GM13977 (cell line): ENCODE results near the gene TMEM252.

Source experiments
- DNase-seq: peaks from one replicate; pipeline ENCODE4 v3.0.0; 2012; ENCODE audit warnings: low spot score
- in situ Hi-C: fragments of 300-500 bp; cut with MboI; formaldehyde crosslinking; loops from one replicate; pipeline ENCODE4 v1.12.0; 2022; ENCODE audit warnings: low sequenced_read_pairs, low pct_unique_long_range_greater_than_20kb, mixed read lengths, inconsistent platforms; ENCODE audit not compliant: unreplicated experiment
- TF ChIP-seq, protein P1 (sequence below): IDR thresholded peaks from 2 replicates; pipeline ENCODE4 v1.5.1; 2012; ENCODE audit warnings: mild to moderate bottlenecking, control low read depth; ENCODE audit not compliant: insufficient read depth; ENCODE audit errors: extremely low read depth, missing control alignments

The TMEM252 gene

DNA sequence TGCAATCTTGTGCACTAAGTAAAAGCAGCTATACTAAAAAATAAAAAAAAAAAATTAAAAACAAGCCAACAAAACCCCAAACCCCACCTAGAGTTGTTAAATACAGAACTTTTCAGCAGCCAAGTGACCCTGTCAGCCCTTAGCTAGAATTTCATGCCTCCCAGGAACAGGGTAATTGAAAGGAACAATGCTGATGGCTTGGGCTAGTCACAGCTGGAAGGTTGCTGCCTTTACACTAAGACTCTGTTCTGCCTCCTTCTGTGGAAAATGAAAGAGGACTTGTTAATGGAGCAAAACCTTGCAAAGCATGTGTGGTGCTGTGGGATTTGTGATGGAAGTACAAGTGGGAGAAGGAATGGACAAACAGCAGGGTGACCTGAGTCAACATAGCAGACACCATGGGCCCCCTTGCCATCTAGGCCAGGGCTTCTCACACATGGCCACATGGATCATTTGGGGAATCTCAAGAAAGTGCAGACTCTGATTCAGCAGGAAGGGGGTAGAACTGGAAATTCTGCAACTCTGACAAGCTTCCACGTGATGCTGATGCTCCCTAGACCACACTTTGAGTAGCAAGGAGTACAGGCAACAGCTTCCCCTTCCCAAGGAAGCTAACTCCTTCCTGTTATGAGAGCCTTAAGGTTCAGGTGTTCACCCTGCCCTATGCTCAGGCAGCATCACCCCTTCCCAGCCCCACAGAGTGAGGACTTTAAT lies 14.9 kb upstream of the TMEM252 start:
- TF ChIP-seq, protein P1, sequence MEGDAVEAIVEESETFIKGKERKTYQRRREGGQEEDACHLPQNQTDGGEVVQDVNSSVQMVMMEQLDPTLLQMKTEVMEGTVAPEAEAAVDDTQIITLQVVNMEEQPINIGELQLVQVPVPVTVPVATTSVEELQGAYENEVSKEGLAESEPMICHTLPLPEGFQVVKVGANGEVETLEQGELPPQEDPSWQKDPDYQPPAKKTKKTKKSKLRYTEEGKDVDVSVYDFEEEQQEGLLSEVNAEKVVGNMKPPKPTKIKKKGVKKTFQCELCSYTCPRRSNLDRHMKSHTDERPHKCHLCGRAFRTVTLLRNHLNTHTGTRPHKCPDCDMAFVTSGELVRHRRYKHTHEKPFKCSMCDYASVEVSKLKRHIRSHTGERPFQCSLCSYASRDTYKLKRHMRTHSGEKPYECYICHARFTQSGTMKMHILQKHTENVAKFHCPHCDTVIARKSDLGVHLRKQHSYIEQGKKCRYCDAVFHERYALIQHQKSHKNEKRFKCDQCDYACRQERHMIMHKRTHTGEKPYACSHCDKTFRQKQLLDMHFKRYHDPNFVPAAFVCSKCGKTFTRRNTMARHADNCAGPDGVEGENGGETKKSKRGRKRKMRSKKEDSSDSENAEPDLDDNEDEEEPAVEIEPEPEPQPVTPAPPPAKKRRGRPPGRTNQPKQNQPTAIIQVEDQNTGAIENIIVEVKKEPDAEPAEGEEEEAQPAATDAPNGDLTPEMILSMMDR = no peak
- no peak for DNase-seq
- in situ Hi-C loops = no loop called here

DNA sequence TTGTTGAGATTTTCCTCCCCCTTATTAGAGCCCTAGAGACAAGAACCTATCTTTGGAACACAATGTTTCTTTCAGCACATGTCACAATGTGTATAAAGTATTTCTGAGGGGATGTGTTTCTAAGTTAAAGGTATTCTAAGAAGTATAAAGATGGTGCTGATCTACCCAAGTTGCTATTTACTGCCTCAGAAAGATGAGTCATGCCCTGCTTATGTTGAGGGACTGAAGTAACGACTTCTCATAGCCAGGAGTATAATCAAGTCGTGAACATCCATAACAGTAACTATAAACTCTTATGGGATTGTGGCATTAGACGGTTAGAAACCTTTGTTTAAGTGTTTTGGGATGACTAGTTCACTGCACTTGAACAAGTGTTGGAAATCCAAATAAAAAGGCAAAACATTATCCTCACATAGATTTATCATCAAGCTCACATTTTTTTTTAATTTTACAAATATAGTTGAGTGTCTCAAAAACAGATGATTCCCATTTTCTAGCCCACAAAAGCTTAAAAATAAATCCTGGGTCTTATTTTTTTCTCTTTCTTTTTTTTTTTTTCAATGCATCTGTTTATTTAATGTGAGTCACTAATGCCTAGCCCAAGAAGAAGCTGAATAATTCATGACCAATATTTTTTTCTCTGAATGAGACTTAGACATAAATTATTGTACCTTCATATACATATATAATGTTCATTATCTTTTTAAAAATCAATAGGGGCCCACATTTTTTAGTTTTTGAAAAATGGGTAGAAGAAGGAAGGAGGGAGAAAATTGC lies 12.2 kb upstream of the TMEM252 start:
- TF ChIP-seq, protein P1 = no peak
- in situ Hi-C loops = no loop called here
- no peak for DNase-seq

- TF ChIP-seq, protein P1 = no peak
- no peak for DNase-seq
- in situ Hi-C loops = no loop called here
Observed at GRCh38 chr9:68551191-68551590, 10.5 kb upstream of the TMEM252 start.

DNA sequence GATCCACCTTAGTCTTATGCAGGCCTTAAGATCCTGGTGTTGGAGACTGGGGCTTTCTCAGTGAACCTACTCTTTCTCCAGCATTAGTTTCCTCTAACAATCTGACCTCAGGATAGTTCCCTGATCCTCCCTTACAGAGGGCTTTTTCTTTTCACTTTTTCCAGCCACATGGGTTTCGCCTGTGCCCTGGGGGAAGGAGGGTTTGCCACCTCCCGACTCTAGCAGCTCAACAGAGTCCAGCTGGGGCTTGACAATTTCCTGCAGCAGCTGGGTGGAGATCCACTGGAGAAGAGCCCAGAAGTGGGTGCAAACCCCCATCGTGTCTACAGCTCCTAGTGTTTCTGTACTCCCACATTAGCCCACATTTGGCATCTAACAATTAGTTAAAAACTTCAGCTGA lies 7.6 kb upstream of the TMEM252 start:
- DNase-seq = no peak
- TF ChIP-seq, protein P1 = no peak
- in situ Hi-C loops = no loop called here

- in situ Hi-C loops = no loop called here
- no peak for DNase-seq
- TF ChIP-seq, protein P1 = no peak
Observed at GRCh38 chr9:68547417-68547816, 6.7 kb upstream of the TMEM252 start.

GRCh38 chr9:68546596-68547390 lies 6.1 kb upstream of the TMEM252 start:
- peak; percentile 37 for DNase-seq
- in situ Hi-C loops = no loop called here
- TF ChIP-seq, protein P1 = no peak
